HepG2 (cell line): ENCODE data around the gene MRPL39.

Experiments
- RAD21 ChIP-seq: fragments of 450-650 bp; formaldehyde crosslinking; IDR thresholded peaks from 2 replicates; pipeline ENCODE4 v1.5.0; 2020; ENCODE audit warnings: mild to moderate bottlenecking
- TF ChIP-seq, protein P1 (sequence below): sonication (generic); formaldehyde crosslinking; IDR thresholded peaks from 2 replicates; pipeline ENCODE4 v1.8.0; 2023; ENCODE audit warnings: mild to moderate bottlenecking, missing genetic modification reagents

DNA sequence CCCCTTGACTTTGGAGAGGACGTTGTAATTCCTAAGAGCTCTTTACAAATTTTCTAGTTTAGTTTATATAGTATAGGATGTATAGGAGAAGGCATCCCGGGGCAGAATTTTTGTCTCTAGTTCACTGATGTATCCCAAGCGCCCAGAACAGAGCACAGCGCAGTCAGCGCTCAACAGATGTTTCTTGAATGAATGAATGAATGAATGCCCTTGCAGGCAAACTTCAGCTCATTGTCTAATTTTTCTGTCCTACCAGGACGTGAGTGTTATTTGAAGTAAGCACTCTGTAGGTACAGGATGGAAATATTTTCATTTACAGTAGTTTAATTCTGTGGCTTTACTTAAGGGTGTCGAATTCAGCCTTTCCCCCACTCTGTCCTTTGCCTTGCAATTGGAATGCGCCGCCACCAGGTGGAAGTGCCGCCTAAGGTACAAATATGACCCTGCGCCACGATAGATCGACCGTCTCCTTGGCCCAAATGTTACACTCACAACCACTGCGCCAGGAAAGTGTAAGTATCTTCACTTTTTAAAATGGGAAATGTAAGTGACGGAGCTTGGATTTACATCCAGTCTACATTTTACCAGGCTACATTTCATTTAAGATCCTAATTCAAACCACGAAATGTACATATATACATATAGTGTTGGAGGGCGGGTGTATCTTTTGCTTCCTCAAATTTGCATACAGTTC lies 910 bp upstream of the MRPL39 start:
- TF ChIP-seq, protein P1, sequence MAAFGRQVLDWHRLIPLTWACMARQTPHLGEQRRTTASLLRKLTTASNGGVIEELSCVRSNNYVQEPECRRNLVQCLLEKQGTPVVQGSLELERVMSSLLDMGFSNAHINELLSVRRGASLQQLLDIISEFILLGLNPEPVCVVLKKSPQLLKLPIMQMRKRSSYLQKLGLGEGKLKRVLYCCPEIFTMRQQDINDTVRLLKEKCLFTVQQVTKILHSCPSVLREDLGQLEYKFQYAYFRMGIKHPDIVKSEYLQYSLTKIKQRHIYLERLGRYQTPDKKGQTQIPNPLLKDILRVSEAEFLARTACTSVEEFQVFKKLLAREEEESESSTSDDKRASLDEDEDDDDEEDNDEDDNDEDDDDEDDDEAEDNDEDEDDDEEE (CRISPR knock-in tag) = no peak
- peak; percentile 85 for TF ChIP-seq RAD21 (CRISPR knock-in tag)
